GM18508 (cell line): ENCODE measurements around the gene NXN.
"Not testable (repeated sequence)": the region's sequence is repeated elsewhere in the genome, so short reads cannot be mapped to it uniquely, and the experiment has no call there.

Source experiments
- ATAC-seq: cut with Tn5 transposase; IDR thresholded peaks from one replicate; pipeline ENCODE4 v1.9.1; 2021; ENCODE audit warnings: moderate number of reproducible peaks; ENCODE audit not compliant: insufficient read depth, unreplicated experiment

The NXN gene

DNA sequence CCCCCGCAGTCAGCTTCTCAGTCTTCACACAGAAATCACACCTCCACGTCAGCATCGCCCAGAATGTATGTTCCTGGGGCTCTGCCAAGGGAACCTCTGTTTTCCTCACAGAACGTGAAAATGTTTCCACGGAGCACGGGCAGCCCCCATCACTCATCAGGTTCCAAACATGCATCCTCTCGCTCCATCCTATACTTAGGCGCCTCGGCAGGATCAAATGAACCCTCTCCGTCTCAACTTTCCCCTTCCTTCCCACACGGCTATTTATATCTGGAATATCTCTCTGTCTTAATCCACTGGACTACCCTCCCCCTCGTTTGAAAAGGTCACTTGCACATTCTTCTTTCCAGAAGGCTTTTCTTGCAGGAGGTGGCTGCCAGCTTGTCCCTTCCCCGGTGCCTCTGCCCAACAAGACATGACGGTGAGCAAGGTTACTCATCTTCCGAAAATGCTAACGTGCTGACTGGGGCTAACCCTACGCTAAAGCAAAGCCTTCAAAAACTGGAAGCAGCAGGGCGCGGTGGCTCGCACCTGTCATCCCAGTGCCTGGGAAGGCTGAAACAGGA lies 21.6 kb downstream of the NXN start:
- no peak for ATAC-seq

DNA sequence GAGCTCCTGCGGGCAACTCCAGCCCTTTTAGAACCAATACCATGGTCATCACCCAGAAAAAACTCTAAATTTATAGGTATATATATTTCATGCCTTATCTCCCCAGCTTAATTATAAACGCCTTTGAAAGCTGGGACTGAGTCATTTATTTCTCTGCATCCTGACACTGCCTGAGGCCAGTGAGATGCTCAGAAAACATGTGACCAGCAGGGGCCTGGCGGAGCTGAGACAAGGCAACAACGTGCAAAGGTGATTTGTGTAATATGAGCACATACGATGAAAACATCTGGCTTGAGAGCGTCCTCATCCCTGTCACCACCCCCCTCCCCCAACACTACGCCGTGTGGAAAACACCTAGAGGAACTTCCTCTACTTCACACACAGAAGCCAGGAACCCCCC lies 22.7 kb downstream of the NXN start:
- ATAC-seq: no peak

- ATAC-seq: no peak
These were observed 25.0 kb downstream of the NXN start for GRCh38 chr17:954431-955164.

- ATAC-seq: no peak
These were observed 25.8 kb downstream of the NXN start for GRCh38 chr17:953767-954166.

DNA sequence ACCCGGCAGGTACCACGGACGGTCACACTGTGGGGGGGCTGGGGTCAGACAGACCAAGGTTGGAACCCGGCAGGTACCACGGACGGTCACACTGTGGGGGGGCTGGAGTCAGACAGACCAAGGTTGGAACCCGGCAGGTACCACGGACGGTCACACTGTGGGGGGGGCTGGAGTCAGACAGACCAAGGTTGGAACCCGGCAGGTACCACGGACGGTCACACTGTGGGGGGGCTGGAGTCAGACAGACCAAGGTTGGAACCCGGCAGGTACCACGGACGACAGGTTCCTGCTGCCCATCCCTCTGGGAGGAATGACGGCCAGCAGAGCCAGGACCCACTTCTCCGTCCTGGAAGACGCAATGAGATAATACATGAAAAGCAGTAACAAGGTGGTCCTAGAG lies 27.0 kb downstream of the NXN start:
- ATAC-seq: not testable (repeated sequence)

DNA sequence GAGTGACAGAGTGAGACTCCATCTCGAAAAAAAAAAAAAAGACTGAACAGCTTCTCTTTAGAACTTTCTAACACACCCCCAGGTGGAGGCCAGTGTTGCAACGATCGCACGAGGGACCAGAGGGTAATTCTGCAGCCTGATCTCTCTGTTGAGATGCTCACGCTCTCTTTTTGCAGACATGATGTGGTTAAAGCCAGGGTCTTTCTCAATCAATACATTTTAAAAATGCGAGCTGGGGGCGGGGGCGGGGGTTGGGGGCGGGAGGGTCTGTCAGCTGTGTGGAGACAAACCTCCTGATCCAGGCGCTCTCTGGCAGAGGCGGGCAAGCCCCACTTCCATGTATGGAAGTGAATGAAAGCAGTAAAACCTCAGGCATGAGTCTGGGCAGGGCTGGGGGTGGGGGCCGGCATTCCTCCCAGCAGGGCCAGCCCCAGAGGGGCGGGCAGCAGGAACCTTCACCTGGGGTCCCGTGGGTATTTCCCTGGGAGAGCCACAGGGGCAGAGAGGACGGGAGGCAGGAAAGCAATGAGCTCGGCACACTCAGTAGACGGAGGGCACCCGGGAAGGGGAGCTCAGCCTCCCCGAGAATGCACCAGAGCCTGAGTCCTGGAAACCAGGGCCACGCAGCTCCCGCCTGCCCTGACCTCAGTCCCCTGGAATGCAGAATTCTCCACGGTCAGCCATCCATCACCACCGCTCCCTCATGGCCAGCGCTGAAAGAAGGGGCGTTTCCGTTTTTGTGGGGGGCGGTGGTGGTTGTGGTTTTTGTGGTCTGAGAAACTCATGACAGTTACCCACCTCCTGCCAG lies 28.0 kb downstream of the NXN start:
- ATAC-seq: no peak

DNA sequence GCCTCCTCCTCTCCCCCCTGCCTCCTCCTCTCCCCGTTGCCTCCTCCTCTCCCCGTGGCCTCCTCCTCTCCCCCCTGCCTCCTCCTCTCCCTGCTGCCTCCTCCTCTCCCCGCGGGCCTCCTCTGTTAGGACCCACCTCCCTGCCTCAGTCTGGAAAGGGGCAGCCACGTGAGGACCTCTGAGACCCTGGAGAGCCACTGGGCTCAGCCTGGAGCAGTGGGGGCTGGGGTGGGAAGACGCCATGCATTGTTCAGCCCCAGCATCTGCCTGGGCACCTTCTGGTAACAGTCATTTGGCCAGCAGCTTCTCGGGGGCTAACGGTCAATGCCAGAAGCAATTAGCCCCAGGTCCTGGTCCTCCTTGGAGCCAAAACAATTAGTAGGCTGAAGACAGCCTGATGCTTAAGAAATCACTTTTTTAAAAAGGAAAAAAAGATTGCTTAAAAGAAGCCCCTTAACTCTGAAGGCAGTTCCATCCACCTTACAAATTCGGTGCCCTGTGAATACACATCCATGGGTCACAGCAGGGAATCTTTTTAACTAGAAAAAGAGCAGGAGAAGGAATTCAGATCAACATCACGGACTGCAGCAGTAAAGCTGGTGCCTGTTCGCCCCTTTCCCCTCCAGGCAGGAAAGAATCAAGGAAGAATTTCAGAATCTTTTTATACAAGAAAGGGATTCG lies 29.8 kb downstream of the NXN start:
- no peak for ATAC-seq

GRCh38 chr17:948284-948852 lies 31.2 kb downstream of the NXN start:
- no peak for ATAC-seq

- ATAC-seq: no peak
These were observed 32.9 kb downstream of the NXN start for GRCh38 chr17:946510-947236.

DNA sequence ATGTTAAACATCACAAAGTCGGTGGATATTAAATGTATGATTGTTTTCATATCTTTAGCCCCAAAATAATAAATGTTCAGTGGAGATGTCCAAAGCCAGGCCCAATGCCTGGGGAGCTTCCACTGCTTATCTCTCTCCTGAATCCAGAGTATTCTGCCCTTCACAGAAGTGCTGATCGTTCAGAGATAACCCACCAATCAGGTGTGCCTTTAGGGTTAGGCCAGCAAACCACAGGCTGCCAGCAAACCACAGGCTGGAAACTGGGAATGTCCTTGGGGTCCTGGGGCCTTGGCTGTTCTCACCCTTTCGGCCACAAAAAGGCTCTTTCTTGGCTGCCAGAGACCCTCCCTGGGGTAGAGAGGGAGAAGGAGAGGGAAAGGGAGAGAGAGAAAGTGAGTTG lies 33.9 kb downstream of the NXN start:
- no peak for ATAC-seq

- no peak for ATAC-seq
These were observed 35.2 kb downstream of the NXN start for GRCh38 chr17:944266-944826.

DNA sequence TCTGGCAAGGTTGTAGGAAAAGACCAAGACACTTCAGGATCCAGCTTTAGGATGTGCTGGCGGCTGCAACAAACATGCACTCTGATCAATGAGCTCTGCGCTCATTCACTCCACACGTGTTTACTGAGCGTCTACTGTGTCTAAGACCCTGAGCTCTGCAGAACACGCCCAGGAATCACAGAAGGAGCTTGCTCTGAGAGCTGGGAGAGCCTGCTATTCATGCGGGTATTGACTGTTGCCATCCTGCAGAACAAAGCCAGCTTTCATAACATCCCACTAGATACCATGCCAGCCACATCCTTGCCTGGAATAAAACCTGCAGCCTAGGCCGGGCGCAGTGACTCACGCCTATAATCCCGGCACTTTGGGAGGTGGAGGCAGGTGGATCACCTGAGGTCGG lies 44.1 kb downstream of the NXN start:
- no peak for ATAC-seq

GRCh38 chr17:933312-934073 lies 46.1 kb downstream of the NXN start:
- ATAC-seq: no peak

DNA sequence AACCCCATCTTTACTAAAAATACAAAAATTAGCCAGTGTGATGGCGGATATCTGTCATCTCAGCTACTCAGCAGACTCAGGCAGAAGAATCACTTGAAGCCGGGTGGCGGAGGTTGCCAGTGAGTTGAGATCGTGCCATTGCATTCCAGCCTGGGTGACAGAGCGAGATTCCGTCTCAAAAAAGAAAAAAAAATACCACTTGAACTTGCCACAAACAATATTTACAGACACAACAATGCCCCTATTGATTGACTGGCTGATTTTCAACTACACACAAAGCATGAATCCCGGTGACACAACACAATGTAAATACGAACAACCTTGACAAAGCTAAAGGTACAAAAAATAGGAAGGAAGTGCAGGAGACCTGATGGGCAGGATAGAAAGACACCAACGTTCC lies 49.3 kb downstream of the NXN start:
- ATAC-seq: no peak

- ATAC-seq: no peak
These were observed 50.0 kb downstream of the NXN start for GRCh38 chr17:929586-929985.

DNA sequence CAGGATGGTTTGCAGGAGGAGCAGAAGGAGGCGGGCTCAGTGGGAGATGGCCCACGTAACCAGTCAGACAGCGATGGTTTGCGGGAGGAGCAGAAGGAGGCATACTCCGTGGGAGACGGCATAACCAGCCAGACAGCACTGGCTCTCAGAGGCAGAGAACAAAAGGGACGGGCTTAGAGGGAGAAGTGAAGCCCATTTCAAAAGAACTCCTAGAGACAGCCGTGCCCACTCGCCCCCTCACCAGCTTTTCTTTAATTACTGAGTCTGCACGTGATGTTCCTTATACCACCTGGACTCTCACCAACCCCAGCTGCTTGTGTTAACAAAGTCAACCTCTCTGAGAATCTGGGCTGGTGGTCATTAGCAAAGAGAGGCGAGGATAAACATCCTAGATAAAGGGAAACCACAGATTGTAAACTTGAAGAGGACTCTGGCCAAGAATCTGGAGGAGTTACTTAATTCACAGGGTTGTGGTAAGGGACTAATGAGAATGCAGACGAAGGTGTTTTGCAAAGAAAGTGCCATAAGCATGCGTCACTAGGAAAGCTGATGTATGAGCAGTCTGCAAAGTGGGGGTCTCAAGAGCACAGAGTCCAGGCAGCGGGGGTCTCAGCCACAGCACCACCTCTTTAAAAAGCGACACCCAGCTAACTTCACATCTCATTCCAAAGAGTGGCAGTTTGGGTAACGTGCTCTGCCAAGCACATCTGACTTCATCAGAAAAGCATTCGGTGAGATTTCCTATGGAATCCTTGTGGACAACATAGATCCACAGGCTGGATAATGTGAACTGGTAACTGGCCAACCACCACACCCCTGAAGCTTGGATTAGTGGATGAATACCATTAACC lies 51.7 kb downstream of the NXN start:
- ATAC-seq: no peak

GRCh38 chr17:925817-926216 lies 53.8 kb downstream of the NXN start:
- no peak for ATAC-seq
